ENCODE measurements around the gene TNS4. TPM values are rescaled to one million over a fixed set of nuclear protein-coding genes. Genes with fewer than 3 reads are reported as not detected.
A peak's percentile ranks its signal among the peaks of the same experiment; 100 is the strongest.
"Not testable (repeated sequence)": the region's sequence is repeated elsewhere in the genome, so short reads cannot be mapped to it uniquely, and the experiment has no call there.

Gene TNS4, protein sequence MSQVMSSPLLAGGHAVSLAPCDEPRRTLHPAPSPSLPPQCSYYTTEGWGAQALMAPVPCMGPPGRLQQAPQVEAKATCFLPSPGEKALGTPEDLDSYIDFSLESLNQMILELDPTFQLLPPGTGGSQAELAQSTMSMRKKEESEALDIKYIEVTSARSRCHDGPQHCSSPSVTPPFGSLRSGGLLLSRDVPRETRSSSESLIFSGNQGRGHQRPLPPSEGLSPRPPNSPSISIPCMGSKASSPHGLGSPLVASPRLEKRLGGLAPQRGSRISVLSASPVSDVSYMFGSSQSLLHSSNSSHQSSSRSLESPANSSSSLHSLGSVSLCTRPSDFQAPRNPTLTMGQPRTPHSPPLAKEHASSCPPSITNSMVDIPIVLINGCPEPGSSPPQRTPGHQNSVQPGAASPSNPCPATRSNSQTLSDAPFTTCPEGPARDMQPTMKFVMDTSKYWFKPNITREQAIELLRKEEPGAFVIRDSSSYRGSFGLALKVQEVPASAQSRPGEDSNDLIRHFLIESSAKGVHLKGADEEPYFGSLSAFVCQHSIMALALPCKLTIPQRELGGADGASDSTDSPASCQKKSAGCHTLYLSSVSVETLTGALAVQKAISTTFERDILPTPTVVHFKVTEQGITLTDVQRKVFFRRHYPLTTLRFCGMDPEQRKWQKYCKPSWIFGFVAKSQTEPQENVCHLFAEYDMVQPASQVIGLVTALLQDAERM
- 52.1 TPM for total RNA-seq

- ATAC-seq, result peak; percentile 82
Measured at GRCh38 chr17:40501499-40501911, at the start of gene TNS4. TNS4 (minus strand) TSS chr17:40501623; CDS start chr17:40496425, 5,198 bp downstream.

DNA sequence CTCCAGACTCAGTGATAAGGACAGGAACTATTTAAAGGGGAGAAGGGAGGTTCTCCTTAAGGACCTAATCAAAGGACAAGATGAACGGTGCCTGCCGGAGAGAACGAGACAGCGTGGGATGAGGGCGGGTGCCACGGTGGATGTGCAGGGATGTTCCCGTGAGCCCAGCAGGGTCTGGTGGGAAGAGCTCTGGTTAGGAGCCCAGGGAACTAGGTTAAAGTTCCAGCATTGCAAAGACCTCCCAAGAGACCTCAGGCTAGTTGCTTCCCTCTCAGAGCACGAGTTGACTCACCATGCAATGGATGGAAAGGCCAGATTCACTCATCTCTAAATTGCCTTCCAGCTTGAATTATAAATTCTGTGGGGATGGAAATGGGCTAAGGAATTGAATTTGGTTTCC, 49.2 kb upstream of the TNS4 start:
- ATAC-seq, result no peak

DNA sequence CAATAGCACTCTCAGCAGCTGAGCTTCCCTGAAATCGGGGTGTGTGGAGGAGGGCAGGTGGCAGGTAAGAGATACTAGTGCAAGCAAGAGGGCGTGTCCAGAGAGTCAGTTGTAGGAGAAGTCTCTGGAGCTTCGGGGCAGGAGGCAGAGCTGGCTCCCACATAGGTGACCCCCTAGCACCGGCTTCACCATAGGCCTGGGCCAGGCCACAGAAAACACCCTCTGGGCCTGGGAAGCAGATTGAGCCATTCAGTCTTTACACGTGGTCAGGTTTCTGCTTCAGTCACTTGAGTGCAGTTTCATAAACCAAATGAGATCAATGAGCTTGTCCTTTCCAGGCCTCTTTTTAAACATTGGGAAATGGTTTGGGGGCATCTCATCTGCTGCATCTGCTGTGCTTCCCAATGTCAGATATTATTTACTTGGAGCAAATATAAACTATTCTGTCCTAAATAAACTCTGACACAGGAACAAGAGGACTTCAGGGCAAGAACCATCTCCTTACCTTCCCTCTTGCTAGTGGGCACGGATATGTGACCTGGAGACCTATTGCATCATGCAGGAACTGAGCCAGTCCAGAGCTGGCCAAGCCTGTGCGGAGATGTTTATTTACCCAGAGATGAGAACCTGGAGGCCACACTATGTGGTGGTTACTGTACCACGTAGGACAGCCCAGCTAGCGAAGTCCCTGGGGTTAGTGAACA, 47.7 kb upstream of the TNS4 start:
- ATAC-seq, result no peak

- no peak for ATAC-seq
Measured at GRCh38 chr17:40548491-40548981, 47.1 kb upstream of the TNS4 start.

GRCh38 chr17:40547785-40548478, 46.5 kb upstream of the TNS4 start:
- ATAC-seq, result no peak

- ATAC-seq, result peak; percentile 83
Measured at GRCh38 chr17:40547079-40547784, 45.8 kb upstream of the TNS4 start.

DNA sequence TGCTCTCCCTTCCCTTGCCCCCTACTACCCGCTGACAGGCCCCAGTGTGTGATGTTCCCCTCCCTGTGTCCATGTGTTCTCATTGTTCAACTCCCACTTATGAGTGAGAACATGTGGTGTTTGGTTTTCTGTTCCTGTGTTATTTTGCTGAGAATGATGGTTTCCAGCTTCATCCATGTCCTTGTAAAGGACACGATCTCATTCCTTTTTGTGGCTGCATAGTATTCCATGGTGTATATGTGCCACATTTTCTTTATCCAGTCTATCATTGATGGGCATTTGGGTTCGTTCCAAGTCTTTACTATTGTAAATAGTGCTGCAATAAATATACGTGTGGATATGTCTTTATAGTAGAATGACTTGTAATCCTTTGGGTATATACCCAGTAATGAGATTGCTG, 45.1 kb upstream of the TNS4 start:
- ATAC-seq, result not testable (repeated sequence)

GRCh38 chr17:40545660-40546059, 44.2 kb upstream of the TNS4 start:
- no peak for ATAC-seq

DNA sequence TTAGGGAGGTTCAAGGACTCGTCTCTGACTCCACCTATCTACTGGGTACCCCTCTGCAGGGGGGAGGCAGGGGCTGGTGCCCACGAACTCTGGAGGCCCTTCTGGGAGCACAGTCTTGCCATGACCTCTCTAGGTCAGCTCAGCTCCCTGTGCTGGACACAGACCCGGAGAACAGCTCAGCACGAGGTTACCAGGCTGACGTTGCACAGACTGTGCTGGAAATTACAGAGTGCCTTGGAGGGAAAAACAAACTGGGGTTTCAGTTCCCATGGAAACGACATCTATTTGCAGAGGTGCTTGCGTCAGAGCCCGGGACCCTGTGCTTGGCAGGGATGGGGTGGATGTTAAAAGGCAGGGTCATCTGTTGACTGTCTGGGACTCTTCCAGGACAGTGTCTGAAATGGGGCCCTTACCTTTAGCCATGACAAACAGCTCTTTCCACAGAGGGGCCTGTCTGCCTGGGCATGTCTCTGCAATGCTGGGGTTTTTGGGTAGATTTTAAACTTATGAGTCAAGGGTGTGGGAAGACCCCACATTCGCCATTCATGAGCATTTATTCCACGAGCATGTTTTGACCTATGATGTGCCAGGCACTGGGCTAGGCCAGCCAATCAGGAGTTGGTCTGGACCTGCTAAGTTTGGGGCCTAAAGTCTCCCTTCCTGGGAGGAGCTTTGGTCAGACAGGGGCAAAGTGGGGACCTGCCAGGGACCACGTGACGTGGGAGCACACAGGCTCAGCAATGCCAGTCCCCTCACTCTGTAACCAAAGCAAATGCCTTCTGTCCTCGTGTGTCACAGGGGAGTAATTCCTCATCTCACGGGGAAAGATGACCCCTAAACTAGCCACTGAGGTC, 41.4 kb upstream of the TNS4 start:
- ATAC-seq, result peak; percentile 37

DNA sequence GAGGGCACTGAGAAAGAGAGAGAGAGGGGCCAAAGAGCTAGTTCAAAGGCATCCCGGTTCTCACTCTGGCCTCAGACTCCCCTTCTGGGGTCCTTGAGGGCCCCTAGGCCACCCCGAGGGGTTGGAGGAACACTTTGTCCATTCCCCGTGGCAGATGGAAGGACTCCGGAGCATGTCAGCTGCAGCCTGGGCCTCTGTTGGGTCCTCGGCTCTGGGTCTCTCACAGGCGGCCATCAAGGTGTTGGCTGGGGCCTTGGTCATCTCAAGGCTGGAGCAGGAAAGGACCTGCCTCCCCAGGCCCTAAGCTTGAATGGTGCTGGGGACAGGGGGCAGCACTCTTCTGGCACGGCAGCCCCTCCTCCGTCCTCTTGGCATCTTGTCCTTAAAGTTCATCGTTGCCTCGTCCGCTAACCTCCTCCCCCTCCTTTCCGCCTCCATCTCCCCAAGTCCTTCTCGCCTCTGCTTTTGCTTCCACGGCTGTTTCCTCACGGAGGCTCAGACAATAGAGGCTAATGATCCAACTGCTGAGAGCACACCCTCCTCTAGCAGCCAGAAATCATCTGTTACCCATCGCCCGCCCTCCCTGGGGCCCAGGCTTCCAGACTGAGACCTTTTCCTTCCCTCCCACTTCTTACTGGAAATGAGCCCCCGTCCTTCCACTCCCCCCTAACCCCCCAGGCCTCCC, 40.6 kb upstream of the TNS4 start:
- peak; percentile 17 for ATAC-seq

DNA sequence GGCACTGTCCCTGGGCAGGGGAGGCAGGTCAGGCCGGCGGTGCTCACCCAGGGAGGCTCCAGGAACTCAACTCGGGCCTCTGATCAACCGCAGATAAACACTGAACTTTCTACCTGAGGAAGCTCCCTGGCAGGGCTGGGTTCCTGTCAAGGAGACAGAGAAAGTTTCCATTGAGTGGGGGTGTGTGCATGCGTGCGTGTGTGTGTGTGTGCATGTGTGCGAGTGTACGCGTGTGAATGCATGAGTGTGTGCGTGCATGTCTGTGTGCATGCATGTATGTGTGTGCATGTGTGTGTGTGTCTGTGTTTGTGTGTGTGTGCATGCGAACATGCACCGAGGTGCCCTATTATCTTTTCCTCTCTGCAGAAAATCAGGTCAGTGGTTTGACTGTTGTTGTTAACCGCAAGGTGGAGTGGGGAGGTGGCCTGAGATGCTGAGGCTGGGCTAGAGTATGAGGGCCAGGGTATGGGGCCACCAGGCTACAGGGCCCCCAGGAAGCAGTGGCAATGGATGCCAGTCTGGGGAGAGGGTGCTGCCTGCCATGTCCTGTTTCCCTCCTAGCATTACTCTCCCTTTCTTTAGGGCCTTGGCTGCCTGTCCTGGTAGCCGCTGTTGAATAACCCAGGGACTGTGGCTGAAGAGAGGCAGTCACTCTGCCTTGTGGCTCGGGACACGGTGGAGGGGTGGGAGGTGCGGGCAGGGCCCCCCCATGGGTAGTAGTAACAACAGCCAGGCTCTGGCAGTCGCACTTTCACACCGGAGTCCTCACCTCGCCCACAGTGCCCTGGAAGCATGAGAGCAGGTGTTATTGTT, 39.8 kb upstream of the TNS4 start:
- ATAC-seq, result no peak

DNA sequence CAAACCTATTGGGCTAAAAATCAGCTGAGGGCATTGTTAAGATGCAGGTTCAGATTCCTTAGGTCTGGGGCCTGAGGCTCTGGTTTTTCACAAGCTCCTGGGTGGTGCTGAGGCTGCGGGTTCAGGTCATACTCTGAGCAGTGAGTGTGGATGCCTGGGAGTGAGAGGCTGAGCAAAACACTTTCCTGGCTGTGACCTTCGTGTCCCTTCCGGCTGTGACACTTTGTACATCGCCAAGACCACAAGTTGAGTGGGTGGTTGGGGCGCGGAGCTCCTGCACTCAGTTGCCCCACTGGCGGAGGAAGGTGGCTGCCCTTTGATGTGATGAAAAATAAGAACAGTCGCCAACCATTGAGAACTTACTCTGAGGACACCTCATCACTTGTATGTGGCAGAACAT, 39.0 kb upstream of the TNS4 start:
- ATAC-seq, result no peak

DNA sequence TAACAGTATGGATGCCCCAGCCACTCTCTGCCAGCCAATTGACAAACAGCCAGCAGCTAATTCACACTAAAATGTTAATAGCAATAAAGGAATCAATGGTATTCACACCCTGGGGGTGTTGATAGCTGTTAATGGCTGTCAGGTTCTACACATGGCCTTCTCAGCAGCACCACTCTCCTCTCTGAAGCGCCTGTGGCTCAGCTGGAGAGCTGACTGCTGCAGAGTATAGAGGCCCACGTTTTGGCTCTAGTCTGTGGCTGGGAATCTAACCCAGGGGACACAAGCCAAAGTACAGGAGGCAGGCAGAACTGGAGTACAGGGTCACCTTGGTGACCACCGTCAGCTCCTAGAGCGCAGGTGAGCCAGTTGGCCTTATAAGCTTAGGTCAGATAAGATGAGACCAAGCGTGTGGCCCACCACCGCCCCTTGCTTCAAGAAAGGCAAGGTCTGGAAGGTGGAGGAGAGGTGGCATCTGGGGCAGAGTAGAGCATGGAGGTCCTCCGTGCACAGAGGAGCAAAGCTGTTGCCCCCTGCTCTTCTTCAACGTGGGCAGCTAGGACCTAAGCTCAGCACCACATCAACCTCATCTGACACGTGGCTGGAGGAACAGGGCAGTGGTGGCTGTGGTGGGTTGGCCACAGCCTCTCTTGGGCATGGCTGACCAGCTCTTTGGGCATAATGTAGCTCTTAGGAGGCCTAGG, 38.4 kb upstream of the TNS4 start:
- ATAC-seq, result no peak

GRCh38 chr17:40538936-40539705, 37.7 kb upstream of the TNS4 start:
- no peak for ATAC-seq

- peak; percentile 22 for ATAC-seq
Measured at GRCh38 chr17:40538019-40538935, 36.9 kb upstream of the TNS4 start.

- ATAC-seq, result peak; percentile 12
Measured at GRCh38 chr17:40536295-40537171, 35.1 kb upstream of the TNS4 start.
